HepG2 (cell line): Measurements from ENCODE around the gene SH2D6. TPM values are rescaled to one million over a fixed set of nuclear protein-coding genes. Genes with fewer than 3 reads are reported as not detected.

Experiments used
- CEBPB ChIP-seq: IDR thresholded peaks from 2 replicates; pipeline ENCODE4 v1.6.1; 2011; ENCODE audit warnings: low read depth, low read length, improper control_type of control experiment, borderline replicate concordance
- FOSL1 ChIP-seq: sonication (generic); formaldehyde crosslinking; IDR thresholded peaks from 2 replicates; pipeline ENCODE4 v1.9.0; 2021; ENCODE audit warnings: missing genetic modification reagents, borderline replicate concordance
- KDM1A ChIP-seq: IDR thresholded peaks from 2 replicates; pipeline ENCODE4 v1.6.1; 2016; ENCODE audit warnings: missing compliant biosample characterization
- KLF13 ChIP-seq: sonication (generic); formaldehyde crosslinking; IDR thresholded peaks from 2 replicates; pipeline ENCODE4 v1.4.0; 2020; ENCODE audit warnings: mild to moderate bottlenecking, missing genetic modification reagents
- SMARCE1 ChIP-seq: fragments of 450-650 bp; IDR thresholded peaks from 2 replicates; pipeline ENCODE4 v1.6.1; 2017; ENCODE audit warnings: borderline replicate concordance
- SYNCRIP ChIP-seq: fragments of 200-400 bp; formaldehyde crosslinking; IDR thresholded peaks from 2 replicates; pipeline ENCODE4 v1.6.1; 2018; ENCODE audit warnings: mild to moderate bottlenecking, low read depth, low read length; ENCODE audit not compliant: insufficient read depth
- ZNF160 ChIP-seq: sonication (generic); formaldehyde crosslinking; IDR thresholded peaks from 2 replicates; pipeline ENCODE4 v1.8.0; 2022; ENCODE audit warnings: mild to moderate bottlenecking, inconsistent platforms, missing genetic modification reagents
- ZNF619 ChIP-seq: sonication (generic); formaldehyde crosslinking; IDR thresholded peaks from 2 replicates; pipeline ENCODE4 v1.4.0; 2020; ENCODE audit warnings: mild to moderate bottlenecking, missing genetic modification reagents
- ZNF761 ChIP-seq: sonication (generic); formaldehyde crosslinking; conservative IDR thresholded peaks from 2 replicates; pipeline ENCODE4 v1.4.0; 2020; ENCODE audit warnings: mild to moderate bottlenecking, missing genetic modification reagents
- ZSCAN21 ChIP-seq: sonication (generic); formaldehyde crosslinking; IDR thresholded peaks from 2 replicates; pipeline ENCODE4 v1.8.0; 2022; ENCODE audit warnings: mild to moderate bottlenecking, missing genetic modification reagents, moderate library complexity, borderline replicate concordance
- polyA plus RNA-seq, 8 experiments: library from polyadenylated mRNA; depleted of rRNA in 3 of 8; stranded (reverse) in 7 of 8; unstranded in 1 of 8; fragments of >200 nt; fragmentation: Illumina TruSeq in 4 of 8; extraction: Trizol in 4 of 8; gene quantifications; 2 replicates each; pipeline versions ENCODE4 v1.2.1 to v1.2.3, GENCODE V29; 2011 to 2016; ENCODE audit warnings: low read depth in 4 of 8, missing spikeins in 1 of 8, mixed read lengths in 1 of 8; ENCODE audit not compliant: insufficient read depth in 1 of 8
- total RNA-seq, 5 experiments: library from RNA; depleted of rRNA; stranded (reverse); fragments of >200 nt; fragmentation: Illumina TruSeq; extraction: Trizol; gene quantifications; 2 replicates each; pipeline ENCODE4 v1.2.3, GENCODE V29; 2016; ENCODE audit warnings: low read depth in 1 of 5
- TF ChIP-seq, protein P1 (sequence below): sonication (generic); formaldehyde crosslinking; IDR thresholded peaks from 2 replicates; pipeline ENCODE4 v1.4.0; 2020; ENCODE audit warnings: missing genetic modification reagents
- TF ChIP-seq, protein P2 (sequence below): sonication (generic); formaldehyde crosslinking; IDR thresholded peaks from 2 replicates; pipeline ENCODE4 v1.8.1; 2022; ENCODE audit warnings: mild to moderate bottlenecking, missing genetic modification reagents
- TF ChIP-seq, protein P3 (sequence below): sonication (generic); formaldehyde crosslinking; IDR thresholded peaks from 2 replicates; pipeline ENCODE4 v1.4.0; 2020; ENCODE audit warnings: missing genetic modification reagents
- TF ChIP-seq, protein P4 (sequence below): sonication (generic); formaldehyde crosslinking; IDR thresholded peaks from 2 replicates; pipeline ENCODE4 v1.4.0; 2020; ENCODE audit warnings: mild to moderate bottlenecking, low read depth, missing genetic modification reagents
- TF ChIP-seq, protein P5 (sequence below): sonication (generic); formaldehyde crosslinking; IDR thresholded peaks from 2 replicates; pipeline ENCODE4 v1.5.0; 2020; ENCODE audit warnings: mild to moderate bottlenecking, missing genetic modification reagents

SH2D6 gene
- total and polyA plus RNA-seq, 2 of the 13 experiments (the other 11 are each of a cell fraction or from before 2014, with no cell fraction given) = 0.11 to 0.26 TPM

DNA sequence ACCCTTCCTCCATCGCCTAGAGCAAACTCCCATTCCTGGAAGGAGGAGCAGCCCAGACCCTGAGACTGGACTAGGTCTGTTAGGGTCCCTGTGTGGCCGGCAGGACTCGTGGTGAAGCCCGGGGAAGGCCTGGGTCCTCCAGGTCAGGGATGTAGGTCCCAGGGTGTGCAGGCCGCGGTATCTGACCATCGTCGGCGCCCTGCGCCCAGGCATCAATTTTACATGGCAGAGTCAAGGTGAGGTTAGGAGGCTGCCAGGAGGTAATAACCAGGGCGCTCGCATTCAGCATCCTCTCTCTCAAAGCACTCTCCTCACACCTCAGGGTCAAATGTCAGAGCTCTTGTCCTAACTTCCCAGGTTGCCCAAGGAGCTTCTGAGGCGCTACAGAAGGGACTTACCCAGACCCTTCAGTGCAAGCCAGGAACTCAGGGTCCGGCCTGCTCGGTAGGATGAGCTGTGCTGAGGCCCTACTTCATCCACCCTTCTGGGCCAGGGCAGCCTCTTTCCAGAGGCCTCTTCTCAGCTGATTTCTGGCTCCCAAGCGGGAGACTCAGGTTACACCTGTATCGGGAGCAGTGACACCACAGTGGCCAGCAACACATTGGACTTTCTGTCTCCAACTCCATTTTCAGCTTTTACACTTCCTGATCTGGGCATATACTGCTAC lies 628 bp downstream of the SH2D6 start (continued):
- TF ChIP-seq, protein P1, sequence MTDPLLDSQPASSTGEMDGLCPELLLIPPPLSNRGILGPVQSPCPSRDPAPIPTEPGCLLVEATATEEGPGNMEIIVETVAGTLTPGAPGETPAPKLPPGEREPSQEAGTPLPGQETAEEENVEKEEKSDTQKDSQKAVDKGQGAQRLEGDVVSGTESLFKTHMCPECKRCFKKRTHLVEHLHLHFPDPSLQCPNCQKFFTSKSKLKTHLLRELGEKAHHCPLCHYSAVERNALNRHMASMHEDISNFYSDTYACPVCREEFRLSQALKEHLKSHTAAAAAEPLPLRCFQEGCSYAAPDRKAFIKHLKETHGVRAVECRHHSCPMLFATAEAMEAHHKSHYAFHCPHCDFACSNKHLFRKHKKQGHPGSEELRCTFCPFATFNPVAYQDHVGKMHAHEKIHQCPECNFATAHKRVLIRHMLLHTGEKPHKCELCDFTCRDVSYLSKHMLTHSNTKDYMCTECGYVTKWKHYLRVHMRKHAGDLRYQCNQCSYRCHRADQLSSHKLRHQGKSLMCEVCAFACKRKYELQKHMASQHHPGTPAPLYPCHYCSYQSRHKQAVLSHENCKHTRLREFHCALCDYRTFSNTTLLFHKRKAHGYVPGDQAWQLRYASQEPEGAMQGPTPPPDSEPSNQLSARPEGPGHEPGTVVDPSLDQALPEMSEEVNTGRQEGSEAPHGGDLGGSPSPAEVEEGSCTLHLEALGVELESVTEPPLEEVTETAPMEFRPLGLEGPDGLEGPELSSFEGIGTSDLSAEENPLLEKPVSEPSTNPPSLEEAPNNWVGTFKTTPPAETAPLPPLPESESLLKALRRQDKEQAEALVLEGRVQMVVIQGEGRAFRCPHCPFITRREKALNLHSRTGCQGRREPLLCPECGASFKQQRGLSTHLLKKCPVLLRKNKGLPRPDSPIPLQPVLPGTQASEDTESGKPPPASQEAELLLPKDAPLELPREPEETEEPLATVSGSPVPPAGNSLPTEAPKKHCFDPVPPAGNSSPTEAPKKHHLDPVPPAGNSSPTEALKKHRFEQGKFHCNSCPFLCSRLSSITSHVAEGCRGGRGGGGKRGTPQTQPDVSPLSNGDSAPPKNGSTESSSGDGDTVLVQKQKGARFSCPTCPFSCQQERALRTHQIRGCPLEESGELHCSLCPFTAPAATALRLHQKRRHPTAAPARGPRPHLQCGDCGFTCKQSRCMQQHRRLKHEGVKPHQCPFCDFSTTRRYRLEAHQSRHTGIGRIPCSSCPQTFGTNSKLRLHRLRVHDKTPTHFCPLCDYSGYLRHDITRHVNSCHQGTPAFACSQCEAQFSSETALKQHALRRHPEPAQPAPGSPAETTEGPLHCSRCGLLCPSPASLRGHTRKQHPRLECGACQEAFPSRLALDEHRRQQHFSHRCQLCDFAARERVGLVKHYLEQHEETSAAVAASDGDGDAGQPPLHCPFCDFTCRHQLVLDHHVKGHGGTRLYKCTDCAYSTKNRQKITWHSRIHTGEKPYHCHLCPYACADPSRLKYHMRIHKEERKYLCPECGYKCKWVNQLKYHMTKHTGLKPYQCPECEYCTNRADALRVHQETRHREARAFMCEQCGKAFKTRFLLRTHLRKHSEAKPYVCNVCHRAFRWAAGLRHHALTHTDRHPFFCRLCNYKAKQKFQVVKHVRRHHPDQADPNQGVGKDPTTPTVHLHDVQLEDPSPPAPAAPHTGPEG (CRISPR knock-in tag) = no peak
- TF ChIP-seq ZNF761 (CRISPR knock-in tag) (peak; percentile 44; the same call in 1 of the 2 replicates), ZNF619 (CRISPR knock-in tag) (no peak), ZNF160 (CRISPR knock-in tag) (no peak), KLF13 (CRISPR knock-in tag) (no peak; the same call in 1 of the 2 replicates), CEBPB (no peak), SMARCE1 (no peak), ZSCAN21 (CRISPR knock-in tag) (no peak), KDM1A (0 out of 2 replicates have a peak, but pooled peaks have one; percentile 13), SYNCRIP (no peak), FOSL1 (CRISPR knock-in tag) (no peak)
- TF ChIP-seq, protein P2, sequence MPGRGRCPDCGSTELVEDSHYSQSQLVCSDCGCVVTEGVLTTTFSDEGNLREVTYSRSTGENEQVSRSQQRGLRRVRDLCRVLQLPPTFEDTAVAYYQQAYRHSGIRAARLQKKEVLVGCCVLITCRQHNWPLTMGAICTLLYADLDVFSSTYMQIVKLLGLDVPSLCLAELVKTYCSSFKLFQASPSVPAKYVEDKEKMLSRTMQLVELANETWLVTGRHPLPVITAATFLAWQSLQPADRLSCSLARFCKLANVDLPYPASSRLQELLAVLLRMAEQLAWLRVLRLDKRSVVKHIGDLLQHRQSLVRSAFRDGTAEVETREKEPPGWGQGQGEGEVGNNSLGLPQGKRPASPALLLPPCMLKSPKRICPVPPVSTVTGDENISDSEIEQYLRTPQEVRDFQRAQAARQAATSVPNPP (CRISPR knock-in tag) = no peak
- TF ChIP-seq, protein P3, sequence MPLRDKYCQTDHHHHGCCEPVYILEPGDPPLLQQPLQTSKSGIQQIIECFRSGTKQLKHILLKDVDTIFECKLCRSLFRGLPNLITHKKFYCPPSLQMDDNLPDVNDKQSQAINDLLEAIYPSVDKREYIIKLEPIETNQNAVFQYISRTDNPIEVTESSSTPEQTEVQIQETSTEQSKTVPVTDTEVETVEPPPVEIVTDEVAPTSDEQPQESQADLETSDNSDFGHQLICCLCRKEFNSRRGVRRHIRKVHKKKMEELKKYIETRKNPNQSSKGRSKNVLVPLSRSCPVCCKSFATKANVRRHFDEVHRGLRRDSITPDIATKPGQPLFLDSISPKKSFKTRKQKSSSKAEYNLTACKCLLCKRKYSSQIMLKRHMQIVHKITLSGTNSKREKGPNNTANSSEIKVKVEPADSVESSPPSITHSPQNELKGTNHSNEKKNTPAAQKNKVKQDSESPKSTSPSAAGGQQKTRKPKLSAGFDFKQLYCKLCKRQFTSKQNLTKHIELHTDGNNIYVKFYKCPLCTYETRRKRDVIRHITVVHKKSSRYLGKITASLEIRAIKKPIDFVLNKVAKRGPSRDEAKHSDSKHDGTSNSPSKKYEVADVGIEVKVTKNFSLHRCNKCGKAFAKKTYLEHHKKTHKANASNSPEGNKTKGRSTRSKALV (CRISPR knock-in tag) = no peak
- TF ChIP-seq, protein P4, sequence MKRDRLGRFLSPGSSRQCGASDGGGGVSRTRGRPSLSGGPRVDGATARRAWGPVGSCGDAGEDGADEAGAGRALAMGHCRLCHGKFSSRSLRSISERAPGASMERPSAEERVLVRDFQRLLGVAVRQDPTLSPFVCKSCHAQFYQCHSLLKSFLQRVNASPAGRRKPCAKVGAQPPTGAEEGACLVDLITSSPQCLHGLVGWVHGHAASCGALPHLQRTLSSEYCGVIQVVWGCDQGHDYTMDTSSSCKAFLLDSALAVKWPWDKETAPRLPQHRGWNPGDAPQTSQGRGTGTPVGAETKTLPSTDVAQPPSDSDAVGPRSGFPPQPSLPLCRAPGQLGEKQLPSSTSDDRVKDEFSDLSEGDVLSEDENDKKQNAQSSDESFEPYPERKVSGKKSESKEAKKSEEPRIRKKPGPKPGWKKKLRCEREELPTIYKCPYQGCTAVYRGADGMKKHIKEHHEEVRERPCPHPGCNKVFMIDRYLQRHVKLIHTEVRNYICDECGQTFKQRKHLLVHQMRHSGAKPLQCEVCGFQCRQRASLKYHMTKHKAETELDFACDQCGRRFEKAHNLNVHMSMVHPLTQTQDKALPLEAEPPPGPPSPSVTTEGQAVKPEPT (CRISPR knock-in tag) = 0 out of 2 replicates have a peak, but pooled peaks have one; percentile 44
- TF ChIP-seq, protein P5, sequence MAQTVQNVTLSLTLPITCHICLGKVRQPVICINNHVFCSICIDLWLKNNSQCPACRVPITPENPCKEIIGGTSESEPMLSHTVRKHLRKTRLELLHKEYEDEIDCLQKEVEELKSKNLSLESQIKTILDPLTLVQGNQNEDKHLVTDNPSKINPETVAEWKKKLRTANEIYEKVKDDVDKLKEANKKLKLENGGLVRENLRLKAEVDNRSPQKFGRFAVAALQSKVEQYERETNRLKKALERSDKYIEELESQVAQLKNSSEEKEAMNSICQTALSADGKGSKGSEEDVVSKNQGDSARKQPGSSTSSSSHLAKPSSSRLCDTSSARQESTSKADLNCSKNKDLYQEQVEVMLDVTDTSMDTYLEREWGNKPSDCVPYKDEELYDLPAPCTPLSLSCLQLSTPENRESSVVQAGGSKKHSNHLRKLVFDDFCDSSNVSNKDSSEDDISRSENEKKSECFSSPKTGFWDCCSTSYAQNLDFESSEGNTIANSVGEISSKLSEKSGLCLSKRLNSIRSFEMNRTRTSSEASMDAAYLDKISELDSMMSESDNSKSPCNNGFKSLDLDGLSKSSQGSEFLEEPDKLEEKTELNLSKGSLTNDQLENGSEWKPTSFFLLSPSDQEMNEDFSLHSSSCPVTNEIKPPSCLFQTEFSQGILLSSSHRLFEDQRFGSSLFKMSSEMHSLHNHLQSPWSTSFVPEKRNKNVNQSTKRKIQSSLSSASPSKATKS (CRISPR knock-in tag) = peak; percentile 29; the same call in 1 of the 2 replicates
